ENCODE results near the gene R3HDM2.

GRCh38 chr12:57208631-57209282 is 222.1 kb downstream of the R3HDM2 start:
- TF ChIP-seq YY1 (IDR thresholded peaks at IDR 0.05; ENCODE audit: insufficient read depth, insufficient read length) = no peak
- no peak for TF ChIP-seq SUZ12 (IDR thresholded peaks at IDR 0.05; ENCODE audit: extremely low read depth, insufficient read depth, insufficient read length)
- no peak for TF ChIP-seq ZNF274 (IDR thresholded peaks at IDR 0.05; ENCODE audit: low read depth, low read length)
